ENCODE results near the gene KLHL22.
A peak's percentile ranks its signal among the peaks of the same experiment; 100 is the strongest.
"Not testable (repeated sequence)": the region's sequence is repeated elsewhere in the genome, so short reads cannot be mapped to it uniquely, and the experiment has no call there.

The KLHL22 gene

GRCh38 chr22:20466659-20467379 is 28.8 kb downstream of the KLHL22 start:
- no peak for DNase-seq

- no peak for DNase-seq
These were observed 29.9 kb downstream of the KLHL22 start for GRCh38 chr22:20465759-20466077.

- no peak for DNase-seq
These were observed 30.5 kb downstream of the KLHL22 start for GRCh38 chr22:20464912-20465758.

- peak; percentile 70 for DNase-seq
These were observed 31.4 kb downstream of the KLHL22 start for GRCh38 chr22:20464096-20464614.

- no peak for DNase-seq
These were observed 32.1 kb downstream of the KLHL22 start for GRCh38 chr22:20463324-20464095.

GRCh38 chr22:20459862-20460261 is 35.7 kb downstream of the KLHL22 start:
- DNase-seq, result no peak

- no peak for DNase-seq
These were observed 36.4 kb downstream of the KLHL22 start for GRCh38 chr22:20459152-20459542.

GRCh38 chr22:20458530-20459151 is 37.0 kb downstream of the KLHL22 start:
- no peak for DNase-seq

- DNase-seq, result no peak
These were observed 37.9 kb downstream of the KLHL22 start for GRCh38 chr22:20457506-20458240.

- no peak for DNase-seq
These were observed 38.9 kb downstream of the KLHL22 start for GRCh38 chr22:20456722-20457076.

- peak; percentile 75 for DNase-seq
These were observed 39.4 kb downstream of the KLHL22 start for GRCh38 chr22:20456064-20456721.

- no peak for DNase-seq
These were observed 39.9 kb downstream of the KLHL22 start for GRCh38 chr22:20455709-20456063.

- DNase-seq, result no peak
These were observed 42.4 kb downstream of the KLHL22 start for GRCh38 chr22:20453222-20453621.

- no peak for DNase-seq
These were observed 43.7 kb downstream of the KLHL22 start for GRCh38 chr22:20451920-20452319.

GRCh38 chr22:20451129-20451778 is 44.3 kb downstream of the KLHL22 start:
- DNase-seq, result not testable (repeated sequence)

- DNase-seq, result no peak
These were observed 45.1 kb downstream of the KLHL22 start for GRCh38 chr22:20450551-20450906.

- DNase-seq, result no peak
These were observed 45.6 kb downstream of the KLHL22 start for GRCh38 chr22:20449819-20450550.

GRCh38 chr22:20448630-20449029 is 47.0 kb downstream of the KLHL22 start:
- DNase-seq, result no peak

GRCh38 chr22:20446383-20446970 is 49.1 kb downstream of the KLHL22 start:
- no peak for DNase-seq

GRCh38 chr22:20444325-20444724 is 51.3 kb downstream of the KLHL22 start:
- no peak for DNase-seq

Measured in stimulated activated CD4-positive, alpha-beta T cell treated with anti-CD3 and anti-CD28 coated beads, Interleukin-1b, Interleukin-23, amount 100 ng/mL, for 48 hours (primary cell).